Ishikawa (cell line): ENCODE results near the gene KPNA4.

ENCODE experiments used
- CEBPB ChIP-seq: IDR thresholded peaks from 2 replicates; pipeline ENCODE4 v1.6.1; 2012
- CREB1 ChIP-seq: IDR thresholded peaks from 2 replicates; pipeline ENCODE4 v1.6.1; 2012; ENCODE audit warnings: low read depth
- FOXM1 ChIP-seq: IDR thresholded peaks from 2 replicates; pipeline ENCODE4 v1.6.1; 2012; ENCODE audit warnings: low read depth, borderline replicate concordance
- NFIC ChIP-seq: IDR thresholded peaks from 2 replicates; pipeline ENCODE4 v1.6.1; 2012
- RAD21 ChIP-seq: IDR thresholded peaks from 2 replicates; pipeline ENCODE4 v1.6.1; 2012; ENCODE audit warnings: low read depth
- TAF1 ChIP-seq: IDR thresholded peaks from 2 replicates; pipeline ENCODE4 v1.6.1; 2012; ENCODE audit warnings: low read depth, mild to moderate bottlenecking

DNA sequence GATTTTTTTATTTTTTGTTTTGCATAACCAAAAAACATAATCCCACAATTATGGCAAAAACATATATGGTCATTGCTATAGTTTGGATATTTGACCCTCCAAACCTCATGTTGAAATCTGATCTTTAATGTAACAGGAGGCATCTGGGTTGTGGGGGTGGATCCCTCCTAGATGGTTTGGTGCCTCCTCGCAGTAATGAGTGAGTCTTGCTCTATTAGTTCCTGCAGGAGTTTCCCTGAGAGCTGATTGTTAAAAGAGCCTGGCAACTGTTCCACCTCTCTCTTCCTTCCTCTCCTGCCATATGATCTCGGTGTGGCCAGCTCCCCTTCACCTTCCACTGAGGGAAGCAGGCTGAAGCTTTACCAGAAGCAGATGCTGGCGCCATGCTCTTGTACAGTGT, 82.6 kb downstream of the KPNA4 start:
- TF ChIP-seq CREB1 (no peak), NFIC (no peak), CEBPB (no peak), RAD21 (no peak), FOXM1 (no peak), TAF1 (no peak)
